ENCODE data around the gene C7.

DNA sequence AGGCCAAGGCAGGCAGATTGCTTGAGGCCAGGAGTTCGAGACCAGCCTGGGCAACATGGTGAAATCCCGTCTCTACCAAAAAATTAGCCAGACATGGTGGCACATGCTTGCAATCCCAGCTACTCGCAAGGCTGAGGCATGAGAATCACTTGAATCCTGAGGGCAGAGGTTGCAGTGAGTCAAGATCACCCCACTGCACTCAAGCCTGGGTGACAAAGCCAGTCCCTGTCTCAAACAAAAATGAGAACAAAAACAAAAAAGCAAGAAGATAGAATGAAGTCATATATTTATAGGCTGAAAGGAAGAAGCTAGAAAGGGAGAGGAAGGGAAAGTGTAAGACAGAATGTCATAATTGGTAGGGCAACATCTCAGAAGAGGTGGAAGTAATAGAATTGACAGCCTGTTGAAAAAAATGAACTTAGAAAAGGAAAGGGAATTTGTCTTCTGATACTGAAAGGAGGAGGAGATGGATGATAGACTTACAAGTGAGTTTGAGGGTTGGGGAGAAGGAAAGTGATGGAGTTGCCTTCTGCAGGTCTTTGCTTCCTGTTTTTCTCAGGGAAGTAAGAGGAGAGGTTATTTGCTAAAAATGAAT lies 35.9 kb upstream of the C7 start:
- TF ChIP-seq, protein P1, sequence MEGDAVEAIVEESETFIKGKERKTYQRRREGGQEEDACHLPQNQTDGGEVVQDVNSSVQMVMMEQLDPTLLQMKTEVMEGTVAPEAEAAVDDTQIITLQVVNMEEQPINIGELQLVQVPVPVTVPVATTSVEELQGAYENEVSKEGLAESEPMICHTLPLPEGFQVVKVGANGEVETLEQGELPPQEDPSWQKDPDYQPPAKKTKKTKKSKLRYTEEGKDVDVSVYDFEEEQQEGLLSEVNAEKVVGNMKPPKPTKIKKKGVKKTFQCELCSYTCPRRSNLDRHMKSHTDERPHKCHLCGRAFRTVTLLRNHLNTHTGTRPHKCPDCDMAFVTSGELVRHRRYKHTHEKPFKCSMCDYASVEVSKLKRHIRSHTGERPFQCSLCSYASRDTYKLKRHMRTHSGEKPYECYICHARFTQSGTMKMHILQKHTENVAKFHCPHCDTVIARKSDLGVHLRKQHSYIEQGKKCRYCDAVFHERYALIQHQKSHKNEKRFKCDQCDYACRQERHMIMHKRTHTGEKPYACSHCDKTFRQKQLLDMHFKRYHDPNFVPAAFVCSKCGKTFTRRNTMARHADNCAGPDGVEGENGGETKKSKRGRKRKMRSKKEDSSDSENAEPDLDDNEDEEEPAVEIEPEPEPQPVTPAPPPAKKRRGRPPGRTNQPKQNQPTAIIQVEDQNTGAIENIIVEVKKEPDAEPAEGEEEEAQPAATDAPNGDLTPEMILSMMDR (conservative IDR thresholded peaks at IDR 0.05; ENCODE audit: low read depth in 2 of 2): no peak
- TF ChIP-seq, protein P2, sequence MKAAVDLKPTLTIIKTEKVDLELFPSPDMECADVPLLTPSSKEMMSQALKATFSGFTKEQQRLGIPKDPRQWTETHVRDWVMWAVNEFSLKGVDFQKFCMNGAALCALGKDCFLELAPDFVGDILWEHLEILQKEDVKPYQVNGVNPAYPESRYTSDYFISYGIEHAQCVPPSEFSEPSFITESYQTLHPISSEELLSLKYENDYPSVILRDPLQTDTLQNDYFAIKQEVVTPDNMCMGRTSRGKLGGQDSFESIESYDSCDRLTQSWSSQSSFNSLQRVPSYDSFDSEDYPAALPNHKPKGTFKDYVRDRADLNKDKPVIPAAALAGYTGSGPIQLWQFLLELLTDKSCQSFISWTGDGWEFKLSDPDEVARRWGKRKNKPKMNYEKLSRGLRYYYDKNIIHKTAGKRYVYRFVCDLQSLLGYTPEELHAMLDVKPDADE (IDR thresholded peaks at IDR 0.05): no peak

Data from GM23338 (cell line).